ENCODE data around the gene ARHGAP28. TPM values are rescaled to one million over a fixed set of nuclear protein-coding genes. Genes with fewer than 3 reads are reported as not detected.
"Not testable (repeated sequence)": the region's sequence is repeated elsewhere in the genome, so short reads cannot be mapped to it uniquely, and the experiment has no call there.

The ARHGAP28 gene
- total RNA-seq, 3 donors from 2014 or later (not counting 1 experiment from before 2014, with no cell fraction given): not detected

GRCh38 chr18:6929370-6930102 lies 200.0 kb downstream of the ARHGAP28 start:
- Mint-ChIP-seq H3K4me3 (no peak overlapping the region), H3K4me1 (no peaks in the 10 kb centered on the region), H3K9me3 (no peaks in the 10 kb centered on the region), H3K27me3 (ENCODE audit: low read depth in 2 of 2) (peaks cover 0 to 2% of the 10 kb centered on the region in 2 donors), H3K36me3 (no peaks in the 10 kb centered on the region), H3K27ac (no peak overlapping the region)
- no peaks in the 10 kb centered on the region for H3K4me1 ChIP-seq (ENCODE audit: control insufficient read depth, insufficient read depth, low read length)
- H3K9me3 ChIP-seq (ENCODE audit: control insufficient read depth, insufficient read depth, low read length): no peaks in the 10 kb centered on the region
- DNase-seq (no peak), ATAC-seq (peak in 1 of 3 donors; percentile 12)
- intact Hi-C loops (cut with micrococcal nuclease): no loop called here
- H3K27me3 ChIP-seq (ENCODE audit: control insufficient read depth, insufficient read depth, low read length): no peaks in the 10 kb centered on the region
- no peak for TF ChIP-seq CTCF (IDR thresholded peaks at IDR 0.05)
- no peak overlapping the region for H3K4me3 ChIP-seq (ENCODE audit: low read length)
- H3K36me3 ChIP-seq (ENCODE audit: control insufficient read depth, insufficient read depth, low read length): no peaks in the 10 kb centered on the region
- no peak overlapping the region for H3K27ac ChIP-seq (ENCODE audit: low read length)
- WGBS (ENCODE audit: insufficient coverage): 88% methylated on average over 45 of the region's 45 CpGs

- Mint-ChIP-seq H3K9me3 (peaks cover 0 to 4% of the 10 kb centered on the region in 2 donors), H3K4me3 (no peak overlapping the region), H3K36me3 (no peaks in the 10 kb centered on the region), H3K4me1 (no peaks in the 10 kb centered on the region), H3K27ac (no peak overlapping the region), H3K27me3 (ENCODE audit: low read depth in 2 of 2) (peaks cover 4 to 21% of the 10 kb centered on the region in 2 donors)
- TF ChIP-seq CTCF (IDR thresholded peaks at IDR 0.05): no peak
- Histone ChIP-seq H3K4me3 (ENCODE audit: low read length) (no peak overlapping the region), H3K9me3 (ENCODE audit: control insufficient read depth, insufficient read depth, low read length) (no peaks in the 10 kb centered on the region), H3K4me1 (ENCODE audit: control insufficient read depth, insufficient read depth, low read length) (no peaks in the 10 kb centered on the region), H3K36me3 (ENCODE audit: control insufficient read depth, insufficient read depth, low read length) (no peaks in the 10 kb centered on the region), H3K27ac (ENCODE audit: low read length) (no peak overlapping the region), H3K27me3 (ENCODE audit: control insufficient read depth, insufficient read depth, low read length) (peaks cover 2% of the 10 kb centered on the region)
- ATAC-seq (no peak), DNase-seq (no peak)
- intact Hi-C loops (cut with micrococcal nuclease): no loop called here
- no CpG with 5 or more reads among the region's 1 CpG for WGBS (ENCODE audit: insufficient coverage)
Measured at GRCh38 chr18:6934859-6935258, 205.3 kb downstream of the ARHGAP28 start.

- peaks cover 0 to 4% of the 10 kb centered on the region in 2 donors for H3K9me3 Mint-ChIP-seq
- no peak overlapping the region for H3K4me3 Mint-ChIP-seq
- ATAC-seq (no peak), DNase-seq (no peak)
- no peak overlapping the region for H3K27ac Mint-ChIP-seq
- no peak for TF ChIP-seq CTCF (IDR thresholded peaks at IDR 0.05)
- H3K4me1 Mint-ChIP-seq: no peaks in the 10 kb centered on the region
- H3K27me3 Mint-ChIP-seq (ENCODE audit: low read depth in 2 of 2): peaks cover 4 to 21% of the 10 kb centered on the region in 2 donors
- no peaks in the 10 kb centered on the region for H3K36me3 ChIP-seq (ENCODE audit: control insufficient read depth, insufficient read depth, low read length)
- H3K4me1 ChIP-seq (ENCODE audit: control insufficient read depth, insufficient read depth, low read length): no peaks in the 10 kb centered on the region
- no peaks in the 10 kb centered on the region for H3K9me3 ChIP-seq (ENCODE audit: control insufficient read depth, insufficient read depth, low read length)
- 0% methylated on average over 2 of the region's 7 CpGs for WGBS (ENCODE audit: insufficient coverage)
- H3K36me3 Mint-ChIP-seq: no peaks in the 10 kb centered on the region
- intact Hi-C loops (cut with micrococcal nuclease): no loop called here
- no peak overlapping the region for H3K27ac ChIP-seq (ENCODE audit: low read length)
- H3K4me3 ChIP-seq (ENCODE audit: low read length): no peak overlapping the region
- H3K27me3 ChIP-seq (ENCODE audit: control insufficient read depth, insufficient read depth, low read length): peaks cover 2% of the 10 kb centered on the region
Measured at GRCh38 chr18:6938003-6938402, 208.5 kb downstream of the ARHGAP28 start.

- ATAC-seq; DNase-seq; H3K27ac ChIP-seq (ENCODE audit: low read length); H3K4me3 Mint-ChIP-seq; H3K4me1 Mint-ChIP-seq; H3K27ac Mint-ChIP-seq; H3K27me3 ChIP-seq (ENCODE audit: control insufficient read depth, insufficient read depth, low read length); intact Hi-C loops (cut with micrococcal nuclease); H3K4me3 ChIP-seq (ENCODE audit: low read length); H3K9me3 Mint-ChIP-seq; H3K4me1 ChIP-seq (ENCODE audit: control insufficient read depth, insufficient read depth, low read length); H3K36me3 Mint-ChIP-seq; H3K9me3 ChIP-seq (ENCODE audit: control insufficient read depth, insufficient read depth, low read length); H3K36me3 ChIP-seq (ENCODE audit: control insufficient read depth, insufficient read depth, low read length): not testable (repeated sequence)
- no CpG with 5 or more reads among the region's 2 CpGs for WGBS (ENCODE audit: insufficient coverage)
- peaks cover 4 to 21% of the 10 kb centered on the region in 2 donors for H3K27me3 Mint-ChIP-seq (ENCODE audit: low read depth in 2 of 2)
Measured at GRCh38 chr18:6938403-6938802, 208.9 kb downstream of the ARHGAP28 start.

All from natural killer cell (primary cell).